HepG2 (cell line): ENCODE measurements around the gene PFDN2.

ENCODE experiments used
- ADNP ChIP-seq: sonication (generic); formaldehyde crosslinking; IDR thresholded peaks from 2 replicates; pipeline ENCODE4 v1.4.0; 2020; ENCODE audit warnings: missing genetic modification reagents
- CTCF ChIP-seq: sonication (generic); formaldehyde crosslinking; IDR thresholded peaks from 2 replicates; pipeline ENCODE4 v1.5.0; 2020; ENCODE audit warnings: mild to moderate bottlenecking, missing genetic modification reagents, moderate library complexity
- ELF4 ChIP-seq: sonication (generic); formaldehyde crosslinking; IDR thresholded peaks from 2 replicates; pipeline ENCODE4 v1.5.0; 2020; ENCODE audit warnings: missing genetic modification reagents, mild to moderate bottlenecking, moderate library complexity, borderline replicate concordance
- HDAC6 ChIP-seq: fragments of 200-600 bp; sonication (generic); IDR thresholded peaks from 2 replicates; pipeline ENCODE4 v1.7.0; 2017; ENCODE audit warnings: mild to moderate bottlenecking, antibody characterized with exemption, low read length, low read depth
- PRDM4 ChIP-seq: sonication (generic); formaldehyde crosslinking; IDR thresholded peaks from 2 replicates; pipeline ENCODE4 v1.9.0; 2021; ENCODE audit warnings: missing genetic modification reagents, borderline replicate concordance
- REST ChIP-seq, 2 experiments: IDR thresholded peaks; 2 replicates each; pipeline ENCODE4 v1.6.1; 2011 to 2012; ENCODE audit warnings: low read length in 2 of 2, borderline replicate concordance in 1 of 2, low read depth in 1 of 2, mild to moderate bottlenecking in 1 of 2, moderate library complexity in 1 of 2
- RFX1 ChIP-seq: fragments of 450-650 bp; IDR thresholded peaks from 2 replicates; pipeline ENCODE4 v1.6.1; 2017
- STAG1 ChIP-seq: sonication (generic); formaldehyde crosslinking; IDR thresholded peaks from 2 replicates; pipeline ENCODE4 v1.4.0; 2020; ENCODE audit warnings: missing genetic modification reagents
- TAF1 ChIP-seq: sonication (generic); formaldehyde crosslinking; IDR thresholded peaks from 2 replicates; pipeline ENCODE4 v1.4.0; 2020; ENCODE audit warnings: missing genetic modification reagents
- THRA ChIP-seq: sonication (generic); formaldehyde crosslinking; IDR thresholded peaks from 2 replicates; pipeline ENCODE4 v1.4.0; 2020; ENCODE audit warnings: missing genetic modification reagents, borderline replicate concordance
- YY1 ChIP-seq: IDR thresholded peaks from 2 replicates; pipeline ENCODE4 v1.6.1; 2011; ENCODE audit warnings: low read length, low read depth, moderate library complexity, mild to moderate bottlenecking; ENCODE audit not compliant: insufficient read depth, insufficient replicate concordance
- ZNF280B ChIP-seq: sonication (generic); formaldehyde crosslinking; IDR thresholded peaks from 2 replicates; pipeline ENCODE4 v1.5.0; 2020; ENCODE audit warnings: missing genetic modification reagents, mild to moderate bottlenecking, borderline replicate concordance
- TF ChIP-seq, protein P1 (sequence below): sonication (generic); formaldehyde crosslinking; IDR thresholded peaks from 2 replicates; pipeline ENCODE4 v1.4.0; 2020; ENCODE audit warnings: mild to moderate bottlenecking, missing genetic modification reagents, borderline replicate concordance

- no peak for TF ChIP-seq CTCF
- no peak for TF ChIP-seq HDAC6
- TF ChIP-seq, protein P1, sequence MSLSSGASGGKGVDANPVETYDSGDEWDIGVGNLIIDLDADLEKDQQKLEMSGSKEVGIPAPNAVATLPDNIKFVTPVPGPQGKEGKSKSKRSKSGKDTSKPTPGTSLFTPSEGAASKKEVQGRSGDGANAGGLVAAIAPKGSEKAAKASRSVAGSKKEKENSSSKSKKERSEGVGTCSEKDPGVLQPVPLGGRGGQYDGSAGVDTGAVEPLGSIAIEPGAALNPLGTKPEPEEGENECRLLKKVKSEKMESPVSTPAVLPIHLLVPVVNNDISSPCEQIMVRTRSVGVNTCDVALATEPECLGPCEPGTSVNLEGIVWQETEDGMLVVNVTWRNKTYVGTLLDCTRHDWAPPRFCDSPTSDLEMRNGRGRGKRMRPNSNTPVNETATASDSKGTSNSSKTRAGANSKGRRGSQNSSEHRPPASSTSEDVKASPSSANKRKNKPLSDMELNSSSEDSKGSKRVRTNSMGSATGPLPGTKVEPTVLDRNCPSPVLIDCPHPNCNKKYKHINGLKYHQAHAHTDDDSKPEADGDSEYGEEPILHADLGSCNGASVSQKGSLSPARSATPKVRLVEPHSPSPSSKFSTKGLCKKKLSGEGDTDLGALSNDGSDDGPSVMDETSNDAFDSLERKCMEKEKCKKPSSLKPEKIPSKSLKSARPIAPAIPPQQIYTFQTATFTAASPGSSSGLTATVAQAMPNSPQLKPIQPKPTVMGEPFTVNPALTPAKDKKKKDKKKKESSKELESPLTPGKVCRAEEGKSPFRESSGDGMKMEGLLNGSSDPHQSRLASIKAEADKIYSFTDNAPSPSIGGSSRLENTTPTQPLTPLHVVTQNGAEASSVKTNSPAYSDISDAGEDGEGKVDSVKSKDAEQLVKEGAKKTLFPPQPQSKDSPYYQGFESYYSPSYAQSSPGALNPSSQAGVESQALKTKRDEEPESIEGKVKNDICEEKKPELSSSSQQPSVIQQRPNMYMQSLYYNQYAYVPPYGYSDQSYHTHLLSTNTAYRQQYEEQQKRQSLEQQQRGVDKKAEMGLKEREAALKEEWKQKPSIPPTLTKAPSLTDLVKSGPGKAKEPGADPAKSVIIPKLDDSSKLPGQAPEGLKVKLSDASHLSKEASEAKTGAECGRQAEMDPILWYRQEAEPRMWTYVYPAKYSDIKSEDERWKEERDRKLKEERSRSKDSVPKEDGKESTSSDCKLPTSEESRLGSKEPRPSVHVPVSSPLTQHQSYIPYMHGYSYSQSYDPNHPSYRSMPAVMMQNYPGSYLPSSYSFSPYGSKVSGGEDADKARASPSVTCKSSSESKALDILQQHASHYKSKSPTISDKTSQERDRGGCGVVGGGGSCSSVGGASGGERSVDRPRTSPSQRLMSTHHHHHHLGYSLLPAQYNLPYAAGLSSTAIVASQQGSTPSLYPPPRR, result no peak
- no peak for TF ChIP-seq STAG1 (CRISPR knock-in tag)
- TF ChIP-seq ELF4 (CRISPR knock-in tag), result no peak
- no peak for TF ChIP-seq THRA
- TF ChIP-seq ZNF280B, result no peak
- no peak for TF ChIP-seq YY1
- no peak for TF ChIP-seq REST (IDR thresholded peaks at IDR 0.05; ENCODE audit: borderline replicate concordance in 1 of 2, low read depth in 1 of 2, low read length in 2 of 2)
- no peak for TF ChIP-seq TAF1 (CRISPR knock-in tag)
- no peak for TF ChIP-seq ADNP
- TF ChIP-seq PRDM4 (CRISPR knock-in tag), result no peak
- no peak for TF ChIP-seq RFX1
Measured at GRCh38 chr1:161131523-161132409, 13.9 kb upstream of the PFDN2 start.
